GM12892 (cell line): ENCODE measurements around the gene PCDHGC3.

Experiments
- POLR2A ChIP-seq: IDR thresholded peaks from 2 replicates; pipeline ENCODE4 v1.6.1; 2011; ENCODE audit warnings: low read depth, low read length, control low read depth
- POLR2AphosphoS5 ChIP-seq: IDR thresholded peaks from 2 replicates; pipeline ENCODE4 v1.6.1; 2011; ENCODE audit warnings: low read depth, low read length, control low read depth

DNA sequence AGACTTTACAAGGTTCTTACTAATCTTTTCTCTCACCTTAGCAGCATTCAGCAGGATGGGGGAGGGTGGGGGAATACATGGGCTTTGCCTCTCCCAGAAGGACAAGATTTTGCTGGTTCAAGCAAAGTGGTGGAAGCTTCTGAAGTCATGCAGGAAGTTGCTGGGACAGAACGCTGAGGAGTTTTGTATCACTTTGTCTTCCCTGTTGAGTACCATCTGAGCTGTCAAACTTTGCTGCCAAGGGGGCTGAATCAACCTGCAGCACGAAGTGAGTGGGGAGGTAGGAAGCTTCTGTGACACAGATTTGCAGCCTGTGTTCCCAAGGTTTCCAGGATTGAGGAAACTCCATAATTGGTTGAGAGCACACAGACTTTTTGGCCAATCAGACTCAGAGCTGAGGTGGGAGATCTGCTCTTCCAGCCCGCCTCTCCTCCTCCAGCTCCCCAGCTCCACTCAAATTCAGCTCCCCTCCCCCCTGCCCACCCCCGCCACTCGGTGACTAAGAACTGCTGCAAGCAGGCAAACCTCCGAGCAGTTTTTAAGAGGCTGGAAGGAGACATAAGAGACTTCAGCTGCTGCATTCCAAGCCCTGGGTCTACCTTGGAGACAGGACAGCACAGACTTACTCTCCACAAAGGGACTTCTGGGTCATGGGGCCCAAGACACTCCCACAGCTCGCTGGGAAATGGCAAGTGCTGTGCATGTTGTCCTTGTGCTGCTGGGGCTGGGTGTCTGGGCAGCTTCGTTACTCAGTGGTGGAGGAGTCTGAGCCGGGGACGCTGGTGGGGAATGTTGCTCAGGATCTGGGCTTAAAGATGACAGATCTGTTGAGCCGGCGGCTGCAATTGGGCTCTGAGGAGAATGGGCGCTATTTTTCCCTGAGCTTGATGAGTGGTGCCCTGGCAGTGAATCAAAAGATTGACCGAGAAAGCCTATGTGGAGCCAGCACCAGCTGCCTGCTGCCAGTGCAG is 13.1 kb downstream of the PCDHGC3 start, which contains the start of gene PCDHGC5:
- TF ChIP-seq POLR2A: no peak
- no peak for TF ChIP-seq POLR2AphosphoS5
